Activated T-cell treated with anti-CD3 and anti-CD28 coated beads, Interleukin-2, amount 50 U/mL, for 72 hours (primary cell): ENCODE results near the gene ADCY2. TPM values are rescaled to one million over a fixed set of nuclear protein-coding genes. Genes with fewer than 3 reads are reported as not detected.
A peak's percentile ranks its signal among the peaks of the same experiment; 100 is the strongest.

ENCODE experiments used
- ATAC-seq, 2 donors: fragments of 150-1000 bp; cut with Tn5 transposase; replicated peaks in 1 of 2; 2 replicates each; pipeline ENCODE4 v1.10.0; 2021; ENCODE audit warnings: moderate library complexity in 2 of 2, mild to moderate bottlenecking in 1 of 2
- DNase-seq, 2 donors: peaks; one replicate each; pipeline ENCODE4 v3.0.0; 2021 to 2022; ENCODE audit warnings: mixed read lengths in 1 of 2
- H3K27ac Mint-ChIP-seq: one replicate; pipeline ENCODE4 v1.8.0; 2022; ENCODE audit warnings: mild to moderate bottlenecking, moderate library complexity, mixed read lengths
- H3K27me3 Mint-ChIP-seq: one replicate; pipeline ENCODE4 v1.8.0; 2022; ENCODE audit warnings: low read depth, mixed read lengths
- H3K36me3 Mint-ChIP-seq, 2 donors: one replicate each; pipeline ENCODE4 v1.8.0; 2022; ENCODE audit warnings: mixed read lengths in 2 of 2, mild to moderate bottlenecking in 1 of 2; ENCODE audit not compliant: insufficient read depth in 2 of 2
- H3K4me1 Mint-ChIP-seq: one replicate; pipeline ENCODE4 v1.8.0; 2022; ENCODE audit warnings: low read depth, mixed read lengths
- H3K4me3 Mint-ChIP-seq, 2 donors: one replicate each; pipeline ENCODE4 v1.8.0; 2022; ENCODE audit warnings: mild to moderate bottlenecking in 2 of 2, mixed read lengths in 2 of 2, moderate library complexity in 2 of 2
- H3K9me3 Mint-ChIP-seq, 2 donors: one replicate each; pipeline ENCODE4 v1.8.0; 2022; ENCODE audit warnings: mixed read lengths in 2 of 2
- total RNA-seq, 2 donors: library from RNA; stranded (reverse); gene quantifications; one replicate each; pipeline ENCODE4 v1.2.3, GENCODE V29; 2022

The ADCY2 gene
- total RNA-seq, 2 donors from 2014 or later: not detected

GRCh38 chr5:7867260-7867659, 471.3 kb downstream of the ADCY2 start:
- no peak for DNase-seq
- H3K27me3 Mint-ChIP-seq: no peaks in the 10 kb centered on the region
- H3K27ac Mint-ChIP-seq: peak overlapping the region; percentile 22
- peak overlapping the region in 1 of 2 donors; percentile 95 for H3K4me3 Mint-ChIP-seq
- H3K9me3 Mint-ChIP-seq: no peaks in the 10 kb centered on the region
- no peak for ATAC-seq
- H3K4me1 Mint-ChIP-seq: peaks cover 58% of the 10 kb centered on the region
- peaks cover 11 to 12% of the 10 kb centered on the region in 2 donors for H3K36me3 Mint-ChIP-seq

DNA sequence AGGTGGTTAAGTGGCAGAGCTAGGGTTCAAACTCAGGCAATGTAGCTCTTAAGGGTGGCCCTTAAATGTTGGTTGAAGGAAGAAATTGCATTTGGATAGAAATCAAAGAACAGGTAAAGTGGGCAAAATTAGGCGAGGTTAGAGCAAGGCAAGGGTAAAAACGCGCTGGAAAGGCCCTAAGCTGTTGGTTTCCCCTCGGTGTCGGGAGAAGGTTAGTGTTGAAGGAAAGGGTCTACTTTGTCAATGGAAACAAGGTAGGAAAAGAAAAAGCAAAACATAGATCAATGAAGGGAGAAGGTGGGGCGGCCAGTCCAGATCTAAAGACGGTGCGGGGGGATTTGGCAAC, 472.5 kb downstream of the ADCY2 start:
- Mint-ChIP-seq H3K27me3 (no peaks in the 10 kb centered on the region), H3K36me3 (peaks cover 11 to 13% of the 10 kb centered on the region in 2 donors), H3K4me1 (peaks cover 70% of the 10 kb centered on the region), H3K4me3 (peak overlapping the region; percentile 92 to 95), H3K9me3 (no peaks in the 10 kb centered on the region), H3K27ac (peak overlapping the region; percentile 92)
- ATAC-seq: no peak
- DNase-seq: no peak

GRCh38 chr5:7868773-7869473, 473.0 kb downstream of the ADCY2 start, which contains the start of the genes FASTKD3 and MTRR:
FASTKD3 (minus strand) TSS chr5:7869031; CDS start chr5:7868083, 948 bp downstream.
MTRR (plus strand) TSS chr5:7869148; CDS start chr5:7870795, 1,647 bp downstream.
- Mint-ChIP-seq H3K9me3 (no peaks in the 10 kb centered on the region), H3K4me3 (peak within 1 kb of the TSS; percentile 92 to 95), H3K4me1 (peaks cover 75% of the 10 kb centered on the region), H3K27ac (peak within 1 kb of the TSS; percentile 92), H3K27me3 (no peaks in the 10 kb centered on the region), H3K36me3 (peaks cover 11 to 17% of the 10 kb centered on the region in 2 donors)
- DNase-seq: peak; percentile 92
- peak; percentile 98 to 99 for ATAC-seq

DNA sequence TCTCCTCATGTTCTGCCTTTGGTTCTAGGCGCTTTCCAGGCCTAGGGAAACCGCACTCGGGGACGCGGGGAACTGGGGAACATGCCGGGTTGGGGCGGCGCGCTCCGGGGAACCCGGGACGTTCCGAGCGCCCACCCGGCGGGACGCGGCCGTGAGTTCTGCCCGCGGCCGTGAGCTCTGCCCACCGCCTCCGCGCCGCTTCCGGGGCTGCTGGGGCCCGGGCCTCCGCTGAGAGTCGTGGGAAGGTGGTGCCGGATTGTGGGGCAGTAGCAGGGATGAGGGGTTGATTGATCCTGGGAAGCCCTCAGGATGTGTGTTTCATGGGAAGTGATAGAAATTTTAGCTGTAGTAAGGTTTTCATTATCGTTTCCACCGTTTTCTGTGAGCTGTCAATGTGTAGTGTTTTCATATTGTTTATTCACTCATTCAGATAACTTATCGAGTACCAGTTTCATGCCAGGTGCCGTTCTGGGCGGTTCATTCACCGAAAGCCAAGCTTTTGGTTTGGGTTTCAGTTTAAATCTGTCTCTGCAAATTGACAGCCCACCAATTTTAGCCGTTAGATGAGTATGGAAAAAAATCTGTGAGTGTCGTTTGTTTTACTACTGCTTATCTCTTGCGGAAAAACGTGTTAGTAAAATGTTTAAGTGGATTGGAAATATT, 473.7 kb downstream of the ADCY2 start:
- ATAC-seq (peak; percentile 47 to 50), DNase-seq (peak; percentile 47 to 56)
- H3K4me3 Mint-ChIP-seq: peak overlapping the region; percentile 92 to 95
- H3K9me3 Mint-ChIP-seq: no peaks in the 10 kb centered on the region
- H3K27ac Mint-ChIP-seq: peak overlapping the region; percentile 89
- no peaks in the 10 kb centered on the region for H3K27me3 Mint-ChIP-seq
- peaks cover 11 to 15% of the 10 kb centered on the region in 2 donors for H3K36me3 Mint-ChIP-seq
- H3K4me1 Mint-ChIP-seq: peaks cover 77% of the 10 kb centered on the region

- H3K27ac Mint-ChIP-seq: no peak overlapping the region
- H3K36me3 Mint-ChIP-seq: peaks cover 19 to 23% of the 10 kb centered on the region in 2 donors
- peak overlapping the region; percentile 69 to 95 for H3K4me3 Mint-ChIP-seq
Measured at GRCh38 chr5:7871653-7872052, 475.7 kb downstream of the ADCY2 start.

DNA sequence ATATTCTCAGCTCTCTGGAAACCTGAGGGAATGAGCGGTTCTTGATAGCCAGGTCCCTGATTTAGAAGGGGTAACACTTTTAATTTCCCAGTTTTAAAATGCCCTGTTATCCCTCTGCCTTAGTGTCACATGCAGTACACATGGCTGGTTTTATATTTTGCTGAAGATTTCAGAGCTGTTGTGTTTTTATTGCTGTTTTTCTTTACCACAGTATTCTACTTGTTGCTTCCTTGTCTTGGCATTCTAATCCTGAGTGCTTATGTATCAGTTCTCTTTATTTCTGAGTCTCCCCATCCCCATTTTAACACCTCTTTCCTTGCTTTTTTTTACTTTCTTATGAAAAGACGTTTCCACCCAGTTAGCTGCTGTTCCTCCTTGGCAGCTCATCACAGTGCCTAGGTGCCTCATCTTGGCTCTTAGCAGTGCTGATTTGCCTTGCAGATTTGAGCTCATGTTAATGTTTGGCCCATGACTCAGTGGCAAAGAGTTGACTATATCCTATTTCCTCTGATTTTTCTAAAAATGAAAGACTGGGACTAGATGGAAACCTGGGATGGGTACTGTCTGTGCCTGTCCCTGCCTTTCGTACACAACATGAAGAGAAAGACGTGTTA, 476.7 kb downstream of the ADCY2 start:
- no peak for ATAC-seq

More at GRCh38 chr5:7871653-7872052, 475.7 kb downstream of the ADCY2 start:
- peaks cover 72% of the 10 kb centered on the region for H3K4me1 Mint-ChIP-seq
- H3K27me3 Mint-ChIP-seq: no peaks in the 10 kb centered on the region
- ATAC-seq: no peak
- H3K9me3 Mint-ChIP-seq: no peaks in the 10 kb centered on the region
- DNase-seq: no peak

DNA sequence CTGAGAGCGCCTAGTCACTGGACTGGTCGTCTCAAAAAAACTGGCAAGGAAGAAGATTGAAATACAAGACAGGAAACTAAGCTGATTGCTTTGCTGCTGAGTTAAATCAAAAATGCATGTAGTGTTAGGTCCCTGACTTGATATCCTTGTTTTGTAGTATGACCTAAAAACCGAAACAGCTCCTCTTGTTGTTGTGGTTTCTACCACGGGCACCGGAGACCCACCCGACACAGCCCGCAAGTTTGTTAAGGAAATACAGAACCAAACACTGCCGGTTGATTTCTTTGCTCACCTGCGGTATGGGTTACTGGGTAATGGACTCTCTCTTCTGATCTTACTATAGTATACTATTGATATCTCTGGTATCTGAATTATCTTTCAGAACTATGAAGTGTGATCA, 477.3 kb downstream of the ADCY2 start:
- Mint-ChIP-seq H3K9me3 (no peaks in the 10 kb centered on the region), H3K4me1 (peaks cover 74% of the 10 kb centered on the region), H3K27ac (peak overlapping the region; percentile 23), H3K27me3 (no peaks in the 10 kb centered on the region), H3K36me3 (peaks cover 24 to 30% of the 10 kb centered on the region in 2 donors), H3K4me3 (peak overlapping the region; percentile 23 to 66)
- DNase-seq: peak; percentile 48 to 49
- ATAC-seq: peak; percentile 4 to 6

More for the DNA sequence above, 476.7 kb downstream of the ADCY2 start:
- Mint-ChIP-seq H3K27me3 (no peaks in the 10 kb centered on the region), H3K4me3 (peak overlapping the region; percentile 23 to 66), H3K4me1 (peaks cover 73% of the 10 kb centered on the region), H3K36me3 (peaks cover 20 to 25% of the 10 kb centered on the region in 2 donors), H3K9me3 (no peaks in the 10 kb centered on the region), H3K27ac (peak overlapping the region; percentile 23)
- no peak for DNase-seq

DNA sequence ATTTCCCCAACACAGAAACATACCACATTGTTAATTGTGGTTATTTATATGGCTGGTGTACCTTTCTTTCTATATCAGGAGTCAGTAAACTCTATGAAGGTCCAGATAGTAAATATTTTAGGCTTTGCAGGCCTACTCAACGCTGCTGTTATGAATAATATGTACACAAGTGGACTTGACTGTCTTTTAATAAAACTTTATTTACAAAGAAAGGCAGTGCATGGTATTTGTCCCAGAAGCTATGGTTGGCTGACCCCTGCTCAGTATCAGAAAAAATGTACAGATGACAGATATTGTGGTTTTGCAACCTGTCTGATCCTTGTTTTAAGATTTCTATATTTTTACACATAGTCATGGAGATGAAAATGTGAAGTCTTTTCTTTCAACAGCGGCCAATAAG, 478.7 kb downstream of the ADCY2 start:
- H3K27me3 Mint-ChIP-seq: no peaks in the 10 kb centered on the region
- no peak overlapping the region for H3K27ac Mint-ChIP-seq
- no peaks in the 10 kb centered on the region for H3K9me3 Mint-ChIP-seq
- no peak for ATAC-seq
- peaks cover 19 to 37% of the 10 kb centered on the region in 2 donors for H3K36me3 Mint-ChIP-seq
- no peak overlapping the region for H3K4me3 Mint-ChIP-seq
- no peak for DNase-seq
- peaks cover 85% of the 10 kb centered on the region for H3K4me1 Mint-ChIP-seq

- Mint-ChIP-seq H3K4me1 (peaks cover 80% of the 10 kb centered on the region), H3K36me3 (peaks cover 16 to 37% of the 10 kb centered on the region in 2 donors), H3K4me3 (no peak overlapping the region), H3K9me3 (no peaks in the 10 kb centered on the region), H3K27ac (no peak overlapping the region), H3K27me3 (no peaks in the 10 kb centered on the region)
- no peak for DNase-seq
- no peak for ATAC-seq
Measured at GRCh38 chr5:7875151-7875550, 479.2 kb downstream of the ADCY2 start.

DNA sequence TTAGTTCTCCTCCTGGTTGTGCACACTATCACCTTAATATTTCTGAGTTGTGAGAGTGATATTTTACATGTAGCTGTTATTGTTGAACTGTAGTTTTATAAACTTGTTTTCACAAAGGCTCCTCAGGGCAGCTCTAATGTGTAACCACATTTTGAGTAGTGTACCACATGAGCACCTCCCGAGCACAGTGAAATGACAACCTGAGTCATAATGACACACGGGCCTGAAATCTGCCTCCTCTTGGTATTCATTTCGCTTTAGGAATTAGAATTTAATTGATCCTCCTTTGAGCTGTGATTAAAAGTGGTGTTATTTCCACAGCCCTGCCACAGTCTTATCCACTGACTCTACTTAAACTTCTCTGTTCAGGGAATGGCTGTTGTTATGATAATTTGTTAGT, 480.9 kb downstream of the ADCY2 start:
- Mint-ChIP-seq H3K4me1 (peaks cover 73% of the 10 kb centered on the region), H3K36me3 (peaks cover 22 to 38% of the 10 kb centered on the region in 2 donors), H3K9me3 (no peaks in the 10 kb centered on the region), H3K27me3 (no peaks in the 10 kb centered on the region), H3K4me3 (peak overlapping the region; percentile 47 to 73), H3K27ac (peak overlapping the region; percentile 85)
- ATAC-seq: peak; percentile 70
- peak; percentile 37 to 50 for DNase-seq

DNA sequence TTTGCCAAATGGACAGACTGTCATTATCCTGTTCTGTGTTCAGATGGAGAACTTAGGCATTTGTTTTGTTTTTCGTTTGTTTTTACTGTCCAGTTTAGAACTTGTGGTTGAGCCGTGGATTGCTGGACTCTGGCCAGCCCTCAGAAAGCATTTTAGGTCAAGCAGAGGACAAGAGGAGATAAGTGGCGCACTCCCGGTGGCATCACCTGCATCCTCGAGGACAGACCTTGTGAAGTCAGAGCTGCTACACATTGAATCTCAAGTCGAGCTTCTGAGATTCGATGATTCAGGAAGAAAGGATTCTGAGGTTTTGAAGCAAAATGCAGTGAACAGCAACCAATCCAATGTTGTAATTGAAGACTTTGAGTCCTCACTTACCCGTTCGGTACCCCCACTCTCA, 481.9 kb downstream of the ADCY2 start:
- peak overlapping the region; percentile 92 for H3K27ac Mint-ChIP-seq
- ATAC-seq: peak; percentile 2 to 4
- H3K27me3 Mint-ChIP-seq: no peaks in the 10 kb centered on the region
- peak overlapping the region; percentile 64 to 77 for H3K4me3 Mint-ChIP-seq
- H3K36me3 Mint-ChIP-seq: peaks cover 22 to 41% of the 10 kb centered on the region in 2 donors
- no peak for DNase-seq
- peaks cover 66% of the 10 kb centered on the region for H3K4me1 Mint-ChIP-seq
- H3K9me3 Mint-ChIP-seq: no peaks in the 10 kb centered on the region

GRCh38 chr5:7878381-7878873, 482.5 kb downstream of the ADCY2 start:
- H3K9me3 Mint-ChIP-seq: no peaks in the 10 kb centered on the region
- peak overlapping the region; percentile 64 to 77 for H3K4me3 Mint-ChIP-seq
- peaks cover 60% of the 10 kb centered on the region for H3K4me1 Mint-ChIP-seq
- DNase-seq (peak; percentile 24 to 49), ATAC-seq (peak; percentile 80)
- no peaks in the 10 kb centered on the region for H3K27me3 Mint-ChIP-seq
- peaks cover 27 to 46% of the 10 kb centered on the region in 2 donors for H3K36me3 Mint-ChIP-seq
- peak overlapping the region; percentile 92 for H3K27ac Mint-ChIP-seq
